Cardiac fibroblast (primary cell): ENCODE results near the gene TMEM202.
"Not testable (repeated sequence)": the region's sequence is repeated elsewhere in the genome, so short reads cannot be mapped to it uniquely, and the experiment has no call there.

Experiments
- DNase-seq, 2 donors: peaks; one replicate each; pipeline versions ENCODE4 v3.0.0 to v3.0.0-alpha.2; 2010; ENCODE audit warnings: low read depth in 2 of 2
- H3K4me3 ChIP-seq, 2 donors: replicated peaks in 1 of 2; 1 replicate in 1 of 2; 2 replicates in 1 of 2; pipeline ENCODE4 v1.5.1; 2011; ENCODE audit warnings: low read depth in 2 of 2, low read length in 2 of 2, mild to moderate bottlenecking in 2 of 2, moderate library complexity in 1 of 2
- TF ChIP-seq, protein P1 (sequence below): IDR thresholded peaks from one replicate; pipeline ENCODE4 v1.5.1; 2011; ENCODE audit warnings: low read depth, mild to moderate bottlenecking, low read length, inconsistent platforms

The TMEM202 gene

DNA sequence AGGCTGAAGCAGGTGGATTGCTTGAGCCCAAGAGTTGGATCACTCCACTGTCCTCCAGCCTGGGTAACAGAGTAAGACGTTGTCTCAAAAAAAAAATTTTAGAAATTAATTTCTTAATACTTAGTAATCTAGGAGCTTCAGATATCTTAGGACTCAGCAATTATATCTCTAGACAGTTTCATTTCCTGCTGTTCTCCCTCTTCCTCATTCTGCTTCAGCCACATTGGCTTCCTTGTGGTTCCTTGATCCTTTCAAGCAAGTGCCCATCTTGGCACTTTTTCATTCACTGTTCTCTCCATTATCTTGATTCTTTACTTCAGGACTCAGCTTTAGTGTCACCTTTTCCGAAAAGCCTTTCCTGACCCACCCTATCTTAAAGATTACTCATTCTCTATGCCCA, 22.5 kb downstream of the TMEM202 start:
- no peak for DNase-seq
- H3K4me3 ChIP-seq, result no peak overlapping the region
- TF ChIP-seq, protein P1, sequence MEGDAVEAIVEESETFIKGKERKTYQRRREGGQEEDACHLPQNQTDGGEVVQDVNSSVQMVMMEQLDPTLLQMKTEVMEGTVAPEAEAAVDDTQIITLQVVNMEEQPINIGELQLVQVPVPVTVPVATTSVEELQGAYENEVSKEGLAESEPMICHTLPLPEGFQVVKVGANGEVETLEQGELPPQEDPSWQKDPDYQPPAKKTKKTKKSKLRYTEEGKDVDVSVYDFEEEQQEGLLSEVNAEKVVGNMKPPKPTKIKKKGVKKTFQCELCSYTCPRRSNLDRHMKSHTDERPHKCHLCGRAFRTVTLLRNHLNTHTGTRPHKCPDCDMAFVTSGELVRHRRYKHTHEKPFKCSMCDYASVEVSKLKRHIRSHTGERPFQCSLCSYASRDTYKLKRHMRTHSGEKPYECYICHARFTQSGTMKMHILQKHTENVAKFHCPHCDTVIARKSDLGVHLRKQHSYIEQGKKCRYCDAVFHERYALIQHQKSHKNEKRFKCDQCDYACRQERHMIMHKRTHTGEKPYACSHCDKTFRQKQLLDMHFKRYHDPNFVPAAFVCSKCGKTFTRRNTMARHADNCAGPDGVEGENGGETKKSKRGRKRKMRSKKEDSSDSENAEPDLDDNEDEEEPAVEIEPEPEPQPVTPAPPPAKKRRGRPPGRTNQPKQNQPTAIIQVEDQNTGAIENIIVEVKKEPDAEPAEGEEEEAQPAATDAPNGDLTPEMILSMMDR, result no peak

GRCh38 chr15:72421484-72421883, 23.4 kb downstream of the TMEM202 start:
- TF ChIP-seq, protein P1, result no peak
- H3K4me3 ChIP-seq, result no peak overlapping the region
- peak in 1 of 2 donors; percentile 4 for DNase-seq

DNA sequence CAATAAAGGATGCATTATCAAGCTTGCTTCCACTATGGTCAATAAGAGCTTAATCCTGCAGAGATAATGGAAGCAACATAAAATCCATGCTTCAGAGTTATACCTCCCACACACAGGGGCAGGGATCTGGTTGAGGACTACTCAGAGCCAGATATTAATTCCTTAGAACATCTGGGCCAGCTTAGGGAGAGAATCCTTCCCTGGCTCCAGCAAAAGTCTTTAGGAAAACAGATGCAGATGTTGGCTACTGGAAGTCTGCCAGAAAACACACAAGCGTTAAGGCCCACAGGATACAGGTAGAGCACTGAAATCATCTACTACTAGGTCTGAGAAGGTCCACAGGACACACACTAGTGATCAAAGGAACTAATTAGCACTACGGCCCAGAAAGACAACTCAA, 25.2 kb downstream of the TMEM202 start:
- DNase-seq, result no peak
- TF ChIP-seq, protein P1, result no peak
- no peak overlapping the region for H3K4me3 ChIP-seq

DNA sequence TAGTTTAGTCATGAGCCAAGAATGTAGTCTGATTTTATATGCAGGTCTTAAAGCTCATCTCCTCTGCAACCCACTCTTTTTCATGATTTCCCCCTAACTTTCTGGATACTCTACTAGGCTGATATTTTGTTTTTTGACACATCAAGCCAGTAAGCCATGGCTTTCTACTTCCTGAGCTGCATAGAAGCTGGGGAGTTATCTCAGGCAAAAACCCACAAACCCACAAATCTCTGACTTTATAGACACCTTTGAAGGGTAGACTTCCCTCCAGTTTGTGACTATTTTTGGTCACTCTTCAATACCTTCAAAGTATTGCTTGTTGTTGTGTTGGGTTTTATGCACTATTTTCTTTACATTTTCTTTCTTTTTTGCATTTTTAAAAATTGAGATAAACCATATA, 28.6 kb downstream of the TMEM202 start:
- DNase-seq, result no peak
- TF ChIP-seq, protein P1, result no peak
- H3K4me3 ChIP-seq, result no peak overlapping the region

DNA sequence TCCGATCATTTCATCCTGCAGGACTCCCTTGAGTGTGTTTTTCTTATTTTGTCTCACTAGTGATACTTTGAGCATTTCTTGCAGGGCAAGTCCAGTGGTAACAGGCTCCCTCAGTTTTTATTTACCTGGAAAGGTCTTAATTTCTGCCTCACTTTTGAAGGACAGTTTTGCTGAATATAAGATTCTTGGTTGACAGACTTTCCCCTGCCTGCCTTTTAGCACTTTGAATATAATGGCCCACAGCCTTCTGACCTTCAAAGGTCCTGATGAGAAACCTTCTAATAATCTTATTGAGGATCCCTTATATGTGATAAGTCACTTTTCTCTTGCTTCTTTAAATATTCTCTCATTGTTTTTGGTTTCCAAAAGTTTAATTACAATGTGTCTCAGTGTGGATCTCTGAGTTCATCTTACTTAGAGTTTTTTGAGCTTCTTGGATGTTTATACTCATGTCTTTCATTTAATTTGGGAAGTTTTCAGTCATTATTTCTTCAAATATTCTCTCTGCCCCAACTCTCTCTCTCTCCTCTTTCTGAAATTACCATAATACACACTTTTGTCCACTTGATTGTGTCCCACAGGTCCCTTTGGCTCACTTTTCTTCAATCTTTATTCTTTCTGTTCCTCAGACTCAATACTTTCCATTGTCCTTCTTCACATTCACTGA, 39.7 kb downstream of the TMEM202 start:
- no peak for DNase-seq
- TF ChIP-seq, protein P1, result no peak
- no peak overlapping the region for H3K4me3 ChIP-seq

- not testable (repeated sequence) for DNase-seq, H3K4me3 ChIP-seq
Observed at GRCh38 chr15:72442848-72443247, 44.7 kb downstream of the TMEM202 start.

- H3K4me3 ChIP-seq, result no peak overlapping the region
- DNase-seq, result peak in 1 of 2 donors; percentile 5
- TF ChIP-seq, protein P1, result no peak
Observed at GRCh38 chr15:72445426-72445825, 47.3 kb downstream of the TMEM202 start.
